Stimulated activated CD4-positive, alpha-beta T cell treated with anti-CD3 and anti-CD28 coated beads, Interleukin-12 subunit alpha, Interleukin-12 subunit beta, amount 100 ng/mL, for 24 hours (primary cell): Measurements from ENCODE around the gene CALML5.

Experiments used
- DNase-seq, 2 experiments: peaks; one replicate each; pipeline ENCODE4 v3.0.0-alpha.2; 2020; ENCODE audit warnings: low read depth in 2 of 2

The CALML5 gene, protein sequence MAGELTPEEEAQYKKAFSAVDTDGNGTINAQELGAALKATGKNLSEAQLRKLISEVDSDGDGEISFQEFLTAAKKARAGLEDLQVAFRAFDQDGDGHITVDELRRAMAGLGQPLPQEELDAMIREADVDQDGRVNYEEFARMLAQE

DNA sequence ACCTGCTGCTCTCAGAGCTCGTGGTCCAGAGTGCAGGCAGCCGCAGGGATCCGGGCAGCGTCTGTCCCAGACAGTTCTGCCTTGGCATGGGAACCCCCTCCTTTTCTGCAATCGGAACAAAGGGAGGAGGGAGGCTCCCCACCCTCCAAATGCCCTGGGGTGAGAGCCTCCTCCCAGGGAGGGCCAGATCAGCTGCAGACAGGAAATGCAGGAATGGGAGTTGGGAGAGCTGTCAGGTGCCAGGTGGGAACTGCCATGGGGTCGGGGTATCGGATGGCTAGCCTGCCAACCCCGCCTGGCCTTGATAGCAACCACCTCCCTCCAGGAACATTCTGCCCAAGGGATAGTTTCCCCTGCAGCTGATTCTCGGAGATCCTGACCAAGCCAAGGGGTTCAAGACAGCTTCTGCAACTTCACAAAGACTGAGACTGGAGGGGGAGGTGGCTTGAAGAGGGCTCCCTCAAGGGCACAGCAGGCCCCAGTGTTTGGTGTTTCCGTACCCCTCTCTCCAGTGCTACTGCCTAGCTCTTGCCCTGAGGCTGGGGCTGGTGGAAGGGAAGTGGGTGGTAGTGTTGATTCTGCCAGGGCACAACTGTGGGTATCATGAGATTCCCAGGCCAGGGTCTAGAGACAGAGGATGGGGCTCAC lies at the start of gene CALML5:
Gene CALML5, minus strand, starts transcription at position 78 of the 648 bp plus-strand sequence. CDS start 132 bp downstream, outside the sequence.
- no peak for DNase-seq

DNA sequence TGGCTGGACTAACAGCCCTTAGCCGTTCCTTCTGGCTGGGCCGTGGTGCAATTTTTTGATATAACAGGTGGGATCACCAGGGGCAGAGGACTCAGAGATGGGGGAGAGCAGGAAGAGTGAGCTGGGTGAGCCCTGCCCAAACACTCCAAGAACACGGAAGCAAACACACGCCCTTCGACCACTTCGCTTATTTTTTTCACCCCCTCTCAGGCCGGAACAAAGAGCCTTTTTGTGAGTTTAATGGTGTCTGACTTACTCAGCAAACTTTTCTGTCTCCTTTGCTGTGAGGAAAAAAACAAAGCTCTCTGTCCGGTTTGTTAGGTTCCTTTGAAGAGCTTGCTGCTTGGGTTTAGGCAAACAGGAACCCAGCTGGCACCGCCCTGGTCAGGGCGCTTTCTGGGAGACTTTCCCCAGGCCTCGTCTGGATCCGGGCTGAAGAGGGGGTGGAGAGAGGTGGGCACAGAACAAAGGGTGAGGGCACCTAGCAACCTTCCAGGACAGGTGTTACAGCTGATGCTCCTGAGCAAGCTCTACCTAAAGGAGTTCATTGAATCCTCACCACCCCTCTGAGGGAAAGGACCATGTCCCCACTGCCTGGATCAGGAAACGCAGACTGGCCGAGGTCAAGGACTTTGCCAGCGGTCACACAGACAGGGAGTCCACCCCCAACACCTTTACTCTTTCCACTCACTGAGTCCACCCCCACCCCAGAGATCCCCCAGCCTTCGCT lies 48.7 kb upstream of the CALML5 start:
- DNase-seq = no peak

DNA sequence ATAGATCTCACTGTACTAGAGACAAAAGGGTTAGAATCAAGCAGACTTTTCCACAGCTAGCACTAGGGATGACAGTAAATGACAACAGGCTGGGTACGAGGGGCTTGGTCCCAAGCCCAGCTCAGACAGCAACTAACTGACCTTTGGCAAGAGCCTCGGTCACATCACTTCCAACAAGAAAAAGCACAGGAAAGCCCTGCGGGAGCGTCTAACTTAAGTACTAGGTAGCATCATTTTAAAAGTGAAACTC lies 48.2 kb upstream of the CALML5 start:
- no peak for DNase-seq

DNA sequence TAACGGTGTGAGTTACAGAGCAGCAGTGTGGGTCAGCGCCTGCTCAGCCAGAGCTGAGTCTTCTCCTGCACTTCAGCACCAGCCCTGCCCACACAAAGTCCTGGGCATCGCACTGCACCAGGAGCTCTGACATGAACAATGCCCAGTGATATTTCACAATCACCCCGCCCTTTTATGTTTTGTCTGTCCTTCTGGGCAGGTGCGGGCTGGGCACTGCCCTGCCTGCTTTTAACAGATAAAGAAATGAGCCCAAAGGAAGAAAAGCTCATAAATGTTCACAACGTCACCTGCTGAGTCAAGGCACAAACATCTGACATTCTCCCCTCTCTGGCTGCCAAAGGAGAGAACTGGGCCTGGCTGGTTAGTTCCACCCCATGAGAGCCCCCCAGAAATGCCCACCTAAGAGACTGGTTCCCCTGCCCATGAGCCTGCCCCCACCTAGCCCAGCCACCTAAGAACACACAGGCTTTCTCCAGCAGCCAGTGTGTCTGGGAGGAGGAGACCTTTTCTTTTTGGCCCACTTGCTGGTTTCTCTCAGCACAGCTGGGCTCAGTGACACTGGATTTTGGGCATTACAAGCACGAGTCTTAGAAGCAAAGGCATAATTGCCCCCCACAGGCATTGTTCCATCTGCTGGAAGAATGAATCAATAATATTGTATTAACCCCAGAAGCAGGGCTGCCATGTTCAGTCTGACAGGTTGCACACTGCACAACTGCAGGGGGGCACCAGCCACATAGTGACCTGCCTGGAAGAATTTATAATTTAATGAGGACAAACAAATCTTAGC lies 47.7 kb upstream of the CALML5 start:
- DNase-seq = no peak

DNA sequence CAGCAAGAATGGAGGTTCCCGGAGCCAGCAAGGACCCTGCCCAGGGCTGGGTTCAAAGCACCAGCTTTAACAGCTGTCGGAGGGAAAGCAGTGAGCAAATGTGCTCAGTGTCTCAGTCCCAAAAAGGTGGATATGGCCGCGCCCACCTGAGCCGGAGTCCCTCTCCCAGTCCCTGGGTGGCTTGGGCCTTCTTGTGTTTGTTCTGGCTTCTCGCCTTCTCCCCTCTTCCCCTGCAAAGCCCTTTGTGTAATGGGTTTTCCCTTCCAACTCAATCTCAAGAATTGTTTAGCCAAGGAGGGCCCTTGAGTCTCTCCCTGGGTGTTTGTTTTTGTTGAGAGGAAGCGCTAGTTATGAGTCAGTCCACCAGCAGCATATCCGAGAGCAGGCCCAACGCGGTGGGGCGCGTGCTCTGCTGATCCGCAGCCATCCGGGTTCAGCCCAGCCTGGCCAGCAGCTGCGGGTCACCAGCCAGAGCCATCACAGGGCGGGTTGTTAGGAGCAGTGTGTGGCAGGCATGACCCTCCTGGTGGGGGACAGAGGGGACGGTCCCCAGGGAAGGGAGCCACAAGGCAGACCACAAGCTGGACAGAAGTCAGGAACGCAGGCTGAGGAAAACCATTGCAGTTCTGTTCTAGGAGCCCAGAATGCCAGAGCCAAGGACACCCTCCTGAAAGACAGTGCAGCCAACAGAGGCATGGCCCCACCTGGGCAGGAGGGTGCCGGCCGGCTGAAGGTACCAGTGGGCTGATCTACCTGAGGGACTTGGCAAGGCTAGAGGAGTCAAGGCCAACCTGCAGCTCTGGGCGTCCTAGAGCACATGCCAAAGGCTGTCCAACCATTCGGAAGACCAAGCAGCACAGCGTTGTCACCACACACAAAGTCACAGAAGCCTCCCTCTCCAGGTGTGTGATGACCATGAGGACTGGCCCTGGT lies 46.7 kb upstream of the CALML5 start:
- DNase-seq = no peak

DNA sequence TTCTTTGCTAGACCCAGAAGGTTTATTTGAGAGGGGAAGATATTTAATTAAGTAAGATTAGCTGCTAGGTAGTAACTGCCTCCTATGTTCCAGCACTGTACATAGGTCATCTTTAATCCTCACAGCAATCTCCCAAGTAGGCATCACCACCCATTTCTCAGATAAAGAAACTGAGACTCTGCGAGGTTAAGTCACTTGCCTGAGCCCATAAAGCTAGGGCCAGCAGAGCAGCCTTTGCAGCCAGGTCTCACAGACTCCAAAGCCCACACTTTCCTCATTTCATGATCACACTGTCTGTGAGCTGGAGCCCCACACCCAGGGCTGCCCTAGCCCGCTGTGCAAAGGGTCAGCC lies 46.0 kb upstream of the CALML5 start:
- DNase-seq = no peak

DNA sequence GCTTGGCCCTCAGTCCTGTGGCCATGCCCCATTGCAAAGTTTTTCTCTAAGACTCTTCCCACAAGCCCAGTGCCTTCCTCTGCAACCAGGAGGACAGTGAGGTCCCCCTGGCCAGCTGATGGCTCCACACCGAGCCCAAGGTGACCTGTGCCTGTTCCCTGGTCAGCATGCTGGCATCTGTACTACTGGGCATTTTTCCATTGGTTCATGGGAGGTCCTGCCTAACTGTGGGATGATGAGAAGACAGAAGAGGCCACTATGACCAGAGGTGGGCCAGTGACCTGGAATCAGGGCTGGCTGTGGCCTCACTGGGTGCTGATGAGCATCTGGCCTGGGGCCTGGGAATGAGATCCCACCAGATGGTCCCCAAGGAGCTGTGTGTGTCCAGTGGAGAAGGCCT lies 45.6 kb upstream of the CALML5 start:
- DNase-seq = no peak

DNA sequence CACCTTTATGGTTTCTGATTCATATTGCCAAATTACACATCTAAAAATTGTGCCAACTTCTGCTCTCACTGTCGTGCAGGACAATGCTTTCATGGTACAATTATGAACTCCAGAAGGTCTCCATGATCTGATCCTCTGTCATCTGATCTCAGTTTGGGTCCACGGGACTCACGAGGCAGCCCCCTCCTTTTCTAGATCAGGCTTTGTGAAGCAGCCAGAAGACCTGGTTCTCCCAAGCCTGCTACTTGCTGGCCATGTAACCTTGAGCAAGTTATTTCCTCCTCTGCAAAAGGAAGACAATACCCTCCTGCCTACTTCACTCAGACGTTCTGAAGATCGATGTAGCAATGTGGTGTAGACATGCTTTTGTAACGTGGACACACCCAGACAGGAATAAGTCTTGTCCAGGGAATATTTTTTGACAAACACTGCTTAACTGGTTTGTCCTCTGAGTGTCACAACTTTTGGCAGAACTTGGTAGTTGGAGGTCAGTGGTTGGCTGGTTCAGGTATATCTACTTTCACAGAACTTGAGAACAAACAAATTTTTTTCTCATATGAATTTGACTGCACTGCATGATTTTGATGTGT lies 44.9 kb upstream of the CALML5 start:
- DNase-seq = no peak

DNA sequence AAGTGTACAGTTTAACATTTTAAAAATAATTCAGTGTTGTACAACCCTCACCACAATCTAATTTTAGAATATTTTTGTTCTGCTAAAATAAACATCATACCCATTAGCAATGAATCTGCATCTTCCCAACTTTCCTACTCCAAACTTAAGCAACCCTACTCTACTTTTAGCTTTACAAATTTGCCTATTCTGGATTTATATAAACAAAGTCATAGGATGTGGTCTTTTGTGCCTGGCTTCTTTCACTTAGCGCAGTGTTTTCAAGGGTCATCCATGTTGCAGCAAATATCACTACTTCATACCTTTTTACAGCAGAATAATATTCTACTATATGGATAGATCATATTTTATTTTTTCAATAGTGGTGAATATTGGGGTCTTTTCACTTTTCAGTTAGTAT lies 44.3 kb upstream of the CALML5 start:
- DNase-seq = no peak

DNA sequence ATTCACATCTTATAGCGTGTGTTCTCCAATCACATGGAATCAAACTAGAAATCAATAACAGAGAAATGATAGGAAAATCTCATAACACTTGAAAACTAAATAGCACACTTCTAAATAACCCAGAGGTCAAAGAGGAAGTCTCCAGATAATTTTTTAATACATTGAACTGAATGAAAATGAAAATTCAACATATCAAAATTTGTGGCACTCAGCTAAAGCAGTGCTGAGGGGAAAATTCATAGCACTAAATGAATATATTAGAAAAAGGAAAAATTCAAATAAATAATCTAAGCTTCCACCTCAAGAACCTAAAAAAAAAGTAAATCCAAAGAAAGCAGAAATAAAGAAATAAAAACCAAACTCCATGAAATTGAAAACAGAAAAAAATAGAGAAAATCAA lies 42.7 kb upstream of the CALML5 start:
- DNase-seq = no peak

DNA sequence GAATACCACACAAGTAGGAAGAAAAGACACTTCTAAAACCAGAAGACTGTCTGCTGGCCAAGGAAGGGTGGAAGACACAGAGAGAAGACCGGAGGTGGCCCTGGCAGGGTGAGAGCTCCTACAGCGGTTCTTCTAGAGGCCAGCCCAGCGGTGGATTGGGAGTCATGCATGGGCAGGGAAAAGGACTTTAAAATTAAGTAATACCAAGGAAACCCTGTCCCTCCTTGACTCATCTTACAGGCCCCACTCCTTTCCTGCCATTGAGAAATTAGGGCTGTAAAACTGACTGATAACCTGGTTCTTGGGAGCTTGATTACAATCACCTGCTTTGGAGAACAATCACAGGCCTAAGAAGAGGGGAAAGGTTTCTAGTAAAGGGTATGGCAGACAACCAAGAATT lies 41.5 kb upstream of the CALML5 start:
- no peak for DNase-seq

DNA sequence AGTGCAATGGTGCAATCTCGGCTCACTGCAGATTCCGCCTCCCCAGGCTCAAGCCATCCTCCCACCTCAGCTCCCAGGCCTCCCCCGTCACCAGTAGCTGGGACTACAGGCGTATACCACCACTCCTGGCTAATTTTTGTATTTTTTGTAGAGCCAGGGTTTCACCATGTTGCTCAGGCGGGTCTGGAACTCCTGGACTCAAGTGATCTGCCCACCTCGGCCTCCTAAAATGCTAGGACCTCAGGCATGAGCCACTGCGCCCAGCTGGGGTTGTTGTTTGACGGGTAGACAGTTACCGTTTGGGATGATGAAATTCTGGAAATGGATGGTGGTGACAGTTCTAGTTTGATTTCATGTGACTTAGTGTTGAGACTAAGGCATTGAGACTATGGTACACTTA lies 40.7 kb upstream of the CALML5 start:
- no peak for DNase-seq

DNA sequence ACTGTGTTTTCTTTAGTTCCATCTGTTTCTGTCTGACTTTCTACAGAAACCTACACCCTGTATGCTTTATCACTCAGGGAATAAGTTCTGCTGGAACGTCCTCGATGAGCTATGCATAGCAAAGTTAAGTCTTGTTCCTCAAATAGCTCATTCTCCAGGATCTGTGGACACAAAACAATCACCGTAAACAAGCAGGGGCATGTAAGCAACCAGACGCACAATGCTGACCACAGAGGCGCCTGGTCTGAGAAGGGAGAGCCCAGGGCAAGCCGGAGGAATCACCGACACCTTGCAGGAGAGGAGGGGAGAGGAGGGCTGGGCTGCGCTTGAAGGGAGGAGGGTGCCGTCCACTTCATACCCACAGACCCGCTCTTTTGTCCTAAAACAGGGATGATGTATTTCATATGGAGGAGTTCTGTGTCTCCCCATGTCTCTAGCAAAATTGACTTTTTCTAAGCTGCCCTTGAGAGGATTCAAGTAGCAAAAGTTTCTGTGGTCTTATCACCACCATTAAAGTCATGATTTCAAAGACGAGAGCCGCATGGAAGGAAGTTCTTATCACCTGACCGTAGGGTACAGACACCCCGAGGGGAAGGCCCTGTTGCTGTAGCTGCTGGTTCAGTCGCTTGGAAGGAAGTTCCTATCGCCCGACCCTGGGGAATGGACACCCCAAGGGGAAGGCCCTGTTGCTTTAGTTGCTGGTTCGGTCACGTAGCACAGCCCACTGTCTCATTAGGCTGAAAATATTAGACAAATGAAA lies 39.7 kb upstream of the CALML5 start:
- DNase-seq = no peak

DNA sequence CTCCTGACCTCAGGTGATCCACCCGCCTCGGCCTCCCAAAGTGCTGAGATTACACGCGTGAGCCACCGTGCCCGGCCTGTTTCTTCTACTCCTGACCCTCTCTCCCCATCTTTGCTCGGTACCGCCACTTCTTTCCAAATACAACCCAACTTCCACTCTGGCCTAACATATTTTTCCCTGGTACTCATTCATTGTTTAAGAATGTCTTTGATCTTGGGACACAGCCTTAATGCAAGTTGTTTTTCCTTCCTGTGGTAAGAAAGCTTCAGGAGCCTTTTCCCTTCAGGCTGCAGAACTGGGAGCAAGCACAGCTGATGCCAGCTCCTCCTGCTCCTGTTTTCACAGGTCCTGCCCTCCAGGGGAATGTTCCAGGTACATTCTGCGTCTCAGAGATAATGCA lies 39.1 kb upstream of the CALML5 start:
- DNase-seq = no peak

DNA sequence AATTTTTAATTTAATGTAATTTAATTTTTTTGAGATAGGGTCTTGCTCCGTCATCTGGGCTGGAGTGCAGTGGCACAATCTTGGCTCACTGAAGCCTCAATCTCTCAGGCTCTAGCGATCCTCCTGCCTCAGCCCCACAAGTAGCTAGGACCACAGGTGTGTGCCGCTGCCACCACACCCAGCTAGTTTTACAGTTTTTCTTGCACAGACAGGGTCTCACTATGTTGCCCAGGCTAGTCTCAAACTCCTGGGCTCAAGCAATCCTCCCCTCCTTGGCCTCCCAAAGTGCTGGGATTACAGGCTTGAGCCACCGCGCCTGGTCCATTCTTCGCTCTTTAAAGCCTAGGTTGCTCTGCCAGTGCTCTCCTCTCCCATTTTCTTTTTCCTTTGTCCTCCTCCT lies 38.3 kb upstream of the CALML5 start:
- no peak for DNase-seq

DNA sequence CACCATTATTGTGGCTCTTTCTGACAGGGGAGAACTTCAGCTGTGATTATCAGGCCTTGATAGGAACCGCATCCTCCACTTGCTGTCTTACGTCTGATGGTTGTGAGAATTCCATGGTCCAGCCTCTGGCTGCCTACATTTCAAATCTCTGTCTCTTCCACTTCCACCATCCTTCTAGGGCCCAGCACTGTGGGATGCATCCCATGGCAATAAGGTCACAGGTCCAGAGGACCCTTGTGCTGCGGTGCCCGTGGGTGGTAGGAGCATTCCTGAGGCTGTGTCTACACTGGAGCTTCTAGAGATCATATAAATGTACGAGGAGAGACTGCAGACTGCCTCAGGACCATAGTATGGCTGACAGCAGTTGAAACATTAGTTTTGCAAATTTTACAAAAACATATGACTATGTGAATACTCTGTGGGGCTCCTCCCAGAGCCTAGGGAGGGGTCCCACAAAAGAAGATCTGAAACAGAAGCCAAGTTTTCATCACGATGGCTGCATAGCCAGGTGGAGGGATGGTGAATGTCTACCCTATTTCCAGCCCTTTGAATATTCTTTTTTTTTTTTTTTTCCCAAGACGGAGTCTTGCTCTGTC lies 37.2 kb upstream of the CALML5 start:
- DNase-seq = no peak

DNA sequence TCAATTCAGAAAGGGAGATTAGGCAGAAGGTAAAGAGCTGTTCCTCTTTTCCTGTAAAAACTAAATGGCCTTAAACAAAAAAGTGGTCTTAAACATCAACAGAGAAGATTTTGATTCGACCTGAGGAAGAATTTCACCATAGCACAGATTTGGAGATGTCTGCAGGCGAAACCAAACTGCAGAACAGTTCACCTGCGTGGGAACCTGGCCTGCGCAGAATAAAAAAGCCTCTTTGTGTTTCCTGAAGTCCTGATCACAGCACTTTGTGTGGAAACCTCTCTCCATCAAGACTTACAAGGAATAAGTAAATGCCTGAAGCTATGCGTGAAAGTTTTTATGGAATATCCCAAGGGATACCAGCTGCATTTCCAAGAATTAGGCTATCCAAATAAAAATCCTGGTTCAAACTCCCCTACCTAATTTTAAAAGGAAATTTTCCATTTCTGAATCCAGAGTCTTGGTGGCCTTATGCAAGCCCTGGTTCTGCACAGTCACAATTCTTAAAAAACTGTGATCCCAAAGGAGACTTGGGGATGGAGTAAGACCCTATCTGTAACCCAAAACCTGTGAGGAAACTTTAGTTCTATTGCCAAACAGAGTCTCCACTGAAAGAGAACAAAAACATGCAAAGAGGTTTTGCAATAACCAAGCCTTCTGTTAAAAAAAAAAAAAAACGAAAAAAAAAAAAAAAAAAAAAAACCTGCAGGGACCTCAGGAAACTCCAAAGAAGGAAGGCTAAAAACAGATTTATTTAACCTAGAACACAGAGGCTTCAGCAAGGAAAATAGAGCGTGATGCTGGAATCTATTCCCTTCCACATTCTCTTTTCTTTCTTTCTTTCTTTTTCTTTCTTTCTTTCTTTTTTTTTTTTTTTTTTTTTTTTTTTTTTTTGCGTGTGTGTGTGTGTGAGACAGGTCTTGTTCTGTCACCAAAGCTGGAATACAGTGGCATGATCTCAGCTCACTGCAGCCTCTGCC lies 35.8 kb upstream of the CALML5 start:
- DNase-seq = no peak

DNA sequence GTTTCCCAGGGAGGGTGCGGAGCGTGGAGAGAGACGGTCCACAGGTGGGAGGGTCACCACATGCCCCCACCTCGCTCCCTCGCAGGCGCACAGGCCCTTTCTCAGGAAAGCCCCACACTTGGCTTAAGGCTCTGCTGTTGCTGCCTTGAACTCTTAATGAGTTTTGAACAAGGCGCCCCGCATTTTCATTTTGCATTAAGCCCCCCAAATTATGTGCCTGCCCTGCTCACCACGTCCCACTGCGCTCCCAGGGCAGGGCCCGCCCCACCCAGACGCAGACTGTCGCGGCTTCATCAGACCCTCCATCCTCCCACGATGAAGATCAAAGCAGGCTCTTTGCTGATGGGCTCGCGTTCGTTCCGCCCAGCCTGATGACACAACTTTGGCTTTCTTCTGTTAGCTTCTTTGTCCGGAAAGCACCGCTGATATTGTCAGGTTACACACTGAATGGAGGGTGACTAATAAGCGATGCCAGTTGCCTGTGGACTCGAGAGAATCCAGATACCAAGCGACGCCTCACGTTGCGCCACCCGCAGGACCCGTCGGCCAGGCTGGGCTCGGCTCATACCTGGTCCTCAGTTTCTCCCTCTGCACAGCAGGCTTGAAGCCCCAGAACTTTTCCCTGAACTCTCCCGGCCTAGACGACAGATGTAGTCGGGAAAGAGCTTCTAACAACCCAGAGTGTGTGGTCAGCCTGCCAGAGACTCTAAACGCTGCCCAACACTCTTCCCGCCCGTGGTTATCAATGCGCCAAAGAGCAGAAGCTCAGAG lies 34.9 kb upstream of the CALML5 start:
- no peak for DNase-seq
